H1 (cell line): ENCODE data around the gene LCN10. TPM values are rescaled to one million over a fixed set of nuclear protein-coding genes. Genes with fewer than 3 reads are reported as not detected.

Source experiments
- ATF3 ChIP-seq: IDR thresholded peaks from 2 replicates; pipeline ENCODE4 v1.6.1; 2011; ENCODE audit warnings: low read depth, mild to moderate bottlenecking, low read length; ENCODE audit not compliant: insufficient read depth
- GTF2F1 ChIP-seq: IDR thresholded peaks from 2 replicates; pipeline ENCODE4 v1.6.1; 2012; ENCODE audit warnings: low read depth, low read length, improper control_type of control experiment, borderline replicate concordance
- polyA plus RNA-seq, 7 experiments: library from polyadenylated mRNA; depleted of rRNA in 3 of 7; stranded (reverse) in 5 of 7; unstranded in 2 of 7; fragments of >200 nt in 5 of 7; fragments of 200-250 nt in 2 of 7; gene quantifications; 1 replicate in 5 of 7; 2 replicates in 1 of 7; 4 replicates in 1 of 7; pipeline versions ENCODE4 v1.2.1 to v1.2.3, GENCODE V29; 2011 to 2013; ENCODE audit warnings: missing spikeins in 2 of 7, mixed read lengths in 2 of 7
- total RNA-seq: library from RNA; stranded (reverse); fragmentation: NEBNext Ultra II Directional; extraction: Animal tissue kit (Norgen Biotek cat#: 25700); gene quantifications from 2 replicates; pipeline ENCODE4 v1.2.1, GENCODE V29; 2021

The LCN10 gene
- total and polyA plus RNA-seq, 2 of the 8 experiments (the other 6 are each of a cell fraction or from before 2014, with no cell fraction given), result 2.6 to 2.8 TPM

- TF ChIP-seq ATF3 (no peak), GTF2F1 (no peak)
Observed at GRCh38 chr9:136774416-136775045, 31.8 kb upstream of the LCN10 start (continued).
